Neural cell (in vitro differentiated cells): Measurements from ENCODE around the gene FAM32A. TPM values are rescaled to one million over a fixed set of nuclear protein-coding genes. Genes with fewer than 3 reads are reported as not detected.

Source experiments
- H2AFZ ChIP-seq: fragments of 200-600, 300-800 bp; sonication (generic), shearing (Covaris generic); 2 replicates; pipeline ENCODE4 v1.6.0; 2014; ENCODE audit warnings: low read depth, mild to moderate bottlenecking, antibody characterized with exemption, low read length, moderate library complexity
- H3F3A ChIP-seq: fragments of 200-600 bp; shearing (Covaris generic); 2 replicates; pipeline ENCODE4 v1.6.1; 2016; ENCODE audit warnings: mild to moderate bottlenecking, moderate library complexity, mixed read lengths, antibody characterized with exemption, low read length; ENCODE audit not compliant: insufficient read depth, poor library complexity, severe bottlenecking
- H3K27ac ChIP-seq: fragments of 200-600, 300-800 bp; sonication (generic), shearing (Covaris generic); 2 replicates; pipeline ENCODE4 v1.5.1; 2014; ENCODE audit warnings: mild to moderate bottlenecking, low read length, moderate library complexity
- H3K27me3 ChIP-seq: fragments of 300-800, 200-600 bp; sonication (generic), shearing (Covaris generic); 2 replicates; pipeline ENCODE4 v1.6.0; 2014; ENCODE audit warnings: mild to moderate bottlenecking, low read depth, low read length, moderate library complexity; ENCODE audit not compliant: insufficient read depth
- H3K36me3 ChIP-seq: fragments of 300-800, 200-600 bp; sonication (generic), shearing (Covaris generic); 2 replicates; pipeline ENCODE4 v1.5.1; 2014; ENCODE audit warnings: mild to moderate bottlenecking, antibody characterized with exemption, low read length, moderate library complexity; ENCODE audit not compliant: insufficient read depth
- H3K4me2 ChIP-seq: fragments of 300-800, 200-600 bp; sonication (generic), shearing (Covaris generic); 2 replicates; pipeline ENCODE4 v1.6.0; 2014; ENCODE audit warnings: mild to moderate bottlenecking, low read length
- H3K4me3 ChIP-seq: fragments of 300-800, 200-600 bp; sonication (generic), shearing (Covaris generic); 2 replicates; pipeline ENCODE4 v1.5.1; 2014; ENCODE audit warnings: mild to moderate bottlenecking, low read length, moderate library complexity
- H3K79me2 ChIP-seq: fragments of 200-600 bp; shearing (Covaris generic); replicated peaks from 2 replicates; pipeline ENCODE4 v1.6.0; 2014; ENCODE audit warnings: mild to moderate bottlenecking, low read length, moderate library complexity; ENCODE audit not compliant: insufficient read depth
- H3K9ac ChIP-seq: fragments of 300-800, 200-600 bp; sonication (generic), shearing (Covaris generic); 2 replicates; pipeline ENCODE4 v1.6.1; 2016; ENCODE audit warnings: mild to moderate bottlenecking, low read length, mixed read lengths
- H3K9me2 ChIP-seq: fragments of 200-600 bp; shearing (Covaris generic); 2 replicates; pipeline ENCODE4 v1.6.1; 2016; ENCODE audit warnings: mild to moderate bottlenecking, low read length, mixed read lengths; ENCODE audit not compliant: insufficient read depth
- H3K9me3 ChIP-seq: fragments of 200-600, 300-800 bp; sonication (generic), shearing (Covaris generic); 2 replicates; pipeline ENCODE4 v1.6.1; 2016; ENCODE audit warnings: mild to moderate bottlenecking, mixed run types, low read length, moderate library complexity, mixed read lengths
- H4K20me1 ChIP-seq: fragments of 200-600 bp; shearing (Covaris generic); 2 replicates; pipeline ENCODE4 v1.6.1; 2016; ENCODE audit warnings: mild to moderate bottlenecking, mixed run types; ENCODE audit not compliant: insufficient read depth
- CTCF ChIP-seq: fragments of 450-650 bp; IDR thresholded peaks from 2 replicates; pipeline ENCODE4 v1.5.1; 2014; ENCODE audit warnings: antibody characterized with exemption, mild to moderate bottlenecking, moderate library complexity; ENCODE audit not compliant: poor library complexity, severe bottlenecking
- EP300 ChIP-seq: fragments of 450-650 bp; conservative IDR thresholded peaks from 2 replicates; pipeline ENCODE4 v1.6.1; 2014; ENCODE audit warnings: antibody characterized with exemption, mild to moderate bottlenecking, moderate library complexity; ENCODE audit not compliant: poor library complexity, severe bottlenecking
- EZH2 ChIP-seq: fragments of 200-600, 300-800 bp; shearing (Covaris generic), sonication (generic); IDR thresholded peaks from 2 replicates; pipeline ENCODE4 v1.6.1; 2014; ENCODE audit warnings: antibody characterized with exemption, low read length, borderline replicate concordance, mild to moderate bottlenecking; ENCODE audit not compliant: insufficient read depth, poor library complexity, severe bottlenecking
- MXI1 ChIP-seq: fragments of 450-650 bp; conservative IDR thresholded peaks from 2 replicates; pipeline ENCODE4 v1.6.1; 2014; ENCODE audit warnings: antibody characterized with exemption, mild to moderate bottlenecking; ENCODE audit not compliant: poor library complexity, severe bottlenecking
- POLR2AphosphoS5 ChIP-seq: IDR thresholded peaks from 2 replicates; pipeline ENCODE4 v1.6.1; 2012
- RAD21 ChIP-seq: fragments of 450-650 bp; conservative IDR thresholded peaks from 2 replicates; pipeline ENCODE4 v1.6.1; 2014; ENCODE audit warnings: antibody characterized with exemption, mild to moderate bottlenecking, moderate library complexity
- REST ChIP-seq: IDR thresholded peaks from 2 replicates; pipeline ENCODE4 v1.6.1; 2012; ENCODE audit warnings: borderline replicate concordance
- SMC3 ChIP-seq: fragments of 450-650 bp; conservative IDR thresholded peaks from 2 replicates; pipeline ENCODE4 v1.6.1; 2014; ENCODE audit warnings: antibody characterized with exemption, mild to moderate bottlenecking, moderate library complexity; ENCODE audit not compliant: poor library complexity
- TAF1 ChIP-seq: IDR thresholded peaks from 2 replicates; pipeline ENCODE4 v1.6.1; 2012; ENCODE audit warnings: low read depth
- polyA plus RNA-seq: library from polyadenylated mRNA; depleted of rRNA; stranded (reverse); fragments of >200 nt; gene quantifications from 2 replicates; pipeline ENCODE4 v1.2.3, GENCODE V29; 2014
- small RNA-seq, 3 experiments: library from RNA; depleted of rRNA; stranded (forward); fragments of <200 nt; gene quantifications; one replicate each; pipeline ENCODE3, GENCODE V24; 2012

The FAM32A gene
- polyA plus RNA-seq, 1 donor from 2014 or later: 545 TPM

GRCh38 chr19:16234552-16235445, 49.6 kb downstream of the FAM32A start:
- H3K27ac ChIP-seq: no peak overlapping the region
- H3K4me3 ChIP-seq: no peak overlapping the region
- H3K27me3 ChIP-seq: no peaks in the 10 kb centered on the region
- no peaks in the 10 kb centered on the region for H3K9me2 ChIP-seq
- no peaks in the 10 kb centered on the region for H3K9me3 ChIP-seq
- no peak for TF ChIP-seq MXI1
- H3K4me2 ChIP-seq: no peak overlapping the region
- no peaks in the 10 kb centered on the region for H3F3A ChIP-seq
- no peak overlapping the region for H2AFZ ChIP-seq
- no peak overlapping the region for H3K9ac ChIP-seq
- no peaks in the 10 kb centered on the region for H3K79me2 ChIP-seq
- no peaks in the 10 kb centered on the region for H3K36me3 ChIP-seq
- no peaks in the 10 kb centered on the region for H4K20me1 ChIP-seq

- Histone ChIP-seq H3K27me3 (no peaks in the 10 kb centered on the region), H3K9ac (no peak overlapping the region), H3F3A (no peaks in the 10 kb centered on the region), H3K36me3 (no peaks in the 10 kb centered on the region), H2AFZ (no peak overlapping the region), H3K79me2 (no peaks in the 10 kb centered on the region), H3K9me2 (no peaks in the 10 kb centered on the region), H4K20me1 (no peaks in the 10 kb centered on the region), H3K27ac (no peak overlapping the region), H3K4me2 (no peak overlapping the region), H3K9me3 (no peaks in the 10 kb centered on the region), H3K4me3 (no peak overlapping the region)
- TF ChIP-seq REST: no peak
- no peak for TF ChIP-seq CTCF
- TF ChIP-seq EZH2: no peak
- no peak for TF ChIP-seq SMC3
- TF ChIP-seq POLR2AphosphoS5: no peak
- no peak for TF ChIP-seq RAD21
- no peak for TF ChIP-seq EP300
- no peak for TF ChIP-seq MXI1
- TF ChIP-seq TAF1: no peak
Observed at GRCh38 chr19:16235811-16236652, 50.8 kb downstream of the FAM32A start.

Small RNA genes within 50 kb of the gene (small RNA-seq; reads per million reads assigned to genes)
- gene RF00017: 0 reads per million in 3 experiments

Other genes starting within 250 kb of the FAM32A start
- not detected in 2 replicates for gene OR10H4, start 236.4 kb upstream of the FAM32A start, polyA plus RNA-seq
- gene TPM4, start 108.9 kb upstream of the FAM32A start, polyA plus RNA-seq: 119 and 129 TPM in 2 replicates
- 27.5 and 29.8 TPM in 2 replicates for gene RAB8A, start 73.5 kb upstream of the FAM32A start, polyA plus RNA-seq
- not detected in 2 replicates for gene HSH2D, start 41.7 kb upstream of the FAM32A start, polyA plus RNA-seq
- gene CIB3, start 11.9 kb upstream of the FAM32A start, polyA plus RNA-seq: not detected in 2 replicates
- gene AP1M1, start 12.5 kb downstream of the FAM32A start, polyA plus RNA-seq: 80.5 and 81.4 TPM in 2 replicates
- gene KLF2, start 139.4 kb downstream of the FAM32A start, polyA plus RNA-seq: 0.15 and 0.32 TPM in 2 replicates